ENCODE results near the gene GPR78.

Gene GPR78

DNA sequence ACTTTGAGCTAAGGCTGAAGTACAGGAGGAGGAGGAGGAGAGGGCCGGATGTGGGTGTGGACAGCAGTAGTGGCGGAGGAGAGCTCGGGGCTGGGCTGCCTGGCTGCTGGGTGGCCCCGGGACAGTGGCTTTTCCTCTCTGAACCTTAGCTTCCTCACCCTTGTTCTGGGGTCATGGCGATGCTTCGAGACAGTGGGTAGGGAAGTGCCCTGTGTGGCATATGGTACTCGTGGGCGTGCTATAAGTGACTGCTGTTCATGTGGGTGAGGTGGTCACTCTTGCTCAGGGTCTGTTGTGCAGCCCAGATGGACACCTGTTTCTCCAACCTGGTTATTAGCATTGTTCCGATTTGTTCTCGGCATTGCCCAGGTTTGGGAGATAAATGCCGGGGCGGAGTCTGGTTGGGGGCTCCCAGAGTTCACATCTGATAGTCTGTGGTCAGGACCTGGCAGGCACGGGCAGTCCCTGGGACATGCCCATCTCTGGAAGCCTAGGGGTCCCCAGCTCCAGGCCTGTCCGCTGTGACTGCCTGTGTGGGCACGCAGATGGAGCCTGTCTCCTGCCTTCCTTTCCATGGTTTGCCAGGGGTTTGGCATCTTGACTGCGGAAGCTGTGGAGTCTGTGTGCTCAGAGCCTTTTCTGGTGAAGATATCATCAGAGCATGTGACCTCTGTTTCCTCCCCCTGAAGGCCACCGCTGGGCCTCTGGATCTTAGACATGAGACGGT, 7.4 kb downstream of the GPR78 start:
- DNase-seq = no peak

DNA sequence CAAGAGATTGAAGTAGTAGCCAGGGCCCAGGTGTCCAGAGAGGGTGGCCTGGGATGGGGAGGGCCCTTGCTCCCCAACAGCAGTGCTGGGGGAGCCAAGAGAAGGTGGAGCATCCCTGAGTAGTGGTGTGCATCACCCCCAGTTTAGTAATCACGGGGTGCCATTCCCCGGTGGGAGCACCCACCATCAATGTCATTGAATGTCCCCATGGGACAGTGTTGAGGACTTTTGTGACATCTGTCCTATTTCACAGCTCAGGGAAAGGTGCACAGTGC, 7.9 kb downstream of the GPR78 start:
- no peak for DNase-seq

DNA sequence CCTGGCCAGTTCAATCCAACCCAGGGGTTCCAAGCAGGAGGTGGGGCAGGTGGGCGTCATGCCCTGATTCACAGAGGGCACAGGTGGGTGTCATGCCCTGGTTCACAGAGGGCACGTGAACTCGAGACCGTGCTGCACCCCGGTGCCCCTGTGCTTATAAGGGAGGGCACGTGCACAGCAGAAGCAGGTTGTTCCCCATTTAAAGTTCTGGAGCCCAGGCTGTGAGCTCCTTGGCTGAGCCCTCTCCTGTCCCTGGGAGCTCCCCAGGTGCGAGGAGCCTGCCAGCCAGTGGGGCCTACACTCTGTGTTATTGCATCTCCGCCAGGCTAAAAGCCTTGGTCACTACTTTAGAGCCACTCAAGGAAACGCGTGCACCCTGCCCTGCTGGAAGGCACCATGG, 9.1 kb downstream of the GPR78 start:
- DNase-seq = no peak

DNA sequence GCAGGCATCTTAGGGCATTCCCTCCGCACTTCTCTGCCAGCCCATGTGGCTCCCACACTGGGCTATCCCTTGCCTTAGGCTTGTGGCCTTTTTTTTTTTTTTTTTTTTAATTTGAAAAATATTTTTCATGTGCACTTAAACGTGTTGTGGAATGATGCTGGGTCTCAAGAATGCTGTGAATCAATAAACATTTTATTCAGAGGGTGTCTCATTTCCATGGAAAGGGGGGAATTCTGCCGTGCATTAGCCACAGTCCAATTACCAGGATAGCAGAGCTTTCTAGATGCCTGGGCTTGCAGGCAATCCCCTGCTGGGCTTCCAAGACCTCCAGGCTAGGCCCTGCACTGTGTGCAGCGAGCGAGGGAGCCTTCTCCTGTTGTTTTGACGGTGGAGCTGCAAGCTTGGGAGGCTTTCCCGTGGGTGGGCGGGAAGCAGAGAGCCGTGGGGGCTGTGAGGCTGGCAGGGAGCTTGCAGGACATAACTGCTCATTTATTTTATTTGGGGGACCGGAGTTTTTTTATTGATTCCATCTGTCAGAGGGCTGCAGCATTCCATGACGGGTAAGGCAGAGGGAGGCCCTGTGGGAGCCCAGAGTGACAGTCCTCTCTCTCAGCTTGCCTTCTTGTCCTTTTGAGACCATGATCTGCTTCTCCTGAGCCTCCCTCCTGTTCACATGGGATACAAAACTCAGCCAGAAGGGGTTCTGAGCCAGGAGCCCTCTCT, 9.8 kb downstream of the GPR78 start:
- DNase-seq = no peak

DNA sequence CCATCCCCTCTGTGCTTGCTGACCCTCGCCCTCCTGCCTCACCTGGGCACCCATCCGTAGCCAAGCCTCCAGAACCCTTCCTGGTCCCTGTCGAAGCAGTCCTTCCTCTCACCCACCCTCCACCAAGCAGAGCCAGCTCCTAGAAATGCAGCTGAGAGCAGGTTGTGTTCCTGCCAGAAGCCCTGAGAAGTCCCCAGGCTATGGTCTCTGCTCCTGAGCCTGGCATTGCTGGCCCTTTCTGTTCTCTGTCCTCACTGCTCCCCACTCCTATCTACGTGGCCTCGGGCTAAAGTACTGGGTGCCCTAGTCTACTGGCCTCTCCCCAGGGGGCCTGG, 10.3 kb downstream of the GPR78 start:
- DNase-seq = no peak

DNA sequence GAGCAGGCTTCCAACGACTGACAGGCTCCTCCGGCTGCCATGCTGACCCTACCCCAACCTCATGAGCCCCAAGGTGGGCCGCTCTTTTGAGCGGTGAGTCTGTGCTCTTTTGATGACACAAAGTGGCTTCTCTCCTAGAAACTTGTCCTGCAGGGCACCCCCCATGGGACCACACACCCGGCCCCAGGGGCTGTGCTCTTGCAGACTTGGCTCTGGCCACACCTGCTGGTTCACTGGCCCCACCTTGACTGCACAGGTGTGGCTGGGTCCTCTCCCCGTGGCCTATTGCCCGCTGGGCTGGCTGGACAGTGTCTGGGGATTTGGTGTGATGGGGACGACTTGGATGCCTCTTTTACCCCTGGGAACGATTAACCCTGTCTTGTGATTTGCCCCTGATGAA, 10.9 kb downstream of the GPR78 start:
- DNase-seq = no peak

DNA sequence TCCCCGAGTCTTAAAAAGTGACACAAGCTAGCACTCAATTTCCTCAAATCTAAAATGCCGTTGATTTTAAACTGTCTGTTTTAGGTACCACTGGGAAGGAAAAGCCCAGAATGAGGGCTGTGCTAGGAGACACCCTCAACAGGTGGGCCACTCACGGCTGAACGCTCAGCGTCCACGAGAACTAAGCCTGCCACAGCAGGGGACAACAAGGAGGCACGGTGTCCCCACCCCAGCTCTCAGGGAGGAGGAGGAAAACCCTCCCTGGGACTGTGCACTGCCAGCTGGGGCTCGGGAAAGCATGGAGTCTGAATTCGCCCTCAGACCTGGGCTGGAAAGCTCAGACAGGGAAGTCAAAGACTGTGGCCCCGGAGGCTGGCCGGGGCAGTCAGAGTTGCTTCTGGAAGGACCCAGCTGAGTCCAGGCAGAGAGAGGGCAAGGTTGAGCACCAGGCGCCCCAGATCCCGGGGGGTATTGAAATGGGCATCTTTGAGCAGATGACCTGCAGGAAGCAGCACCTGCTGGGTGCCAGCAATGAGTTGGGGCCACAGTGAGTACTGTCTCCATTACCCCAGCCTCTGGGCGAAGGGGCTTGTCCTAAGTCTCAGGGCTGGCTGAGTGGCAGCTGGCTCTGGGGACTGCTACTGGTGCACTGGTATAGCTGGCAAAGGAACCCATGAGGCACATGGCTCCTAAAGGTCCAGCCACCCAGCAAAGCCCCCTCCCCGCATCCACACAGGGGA, 11.6 kb downstream of the GPR78 start:
- DNase-seq = no peak

DNA sequence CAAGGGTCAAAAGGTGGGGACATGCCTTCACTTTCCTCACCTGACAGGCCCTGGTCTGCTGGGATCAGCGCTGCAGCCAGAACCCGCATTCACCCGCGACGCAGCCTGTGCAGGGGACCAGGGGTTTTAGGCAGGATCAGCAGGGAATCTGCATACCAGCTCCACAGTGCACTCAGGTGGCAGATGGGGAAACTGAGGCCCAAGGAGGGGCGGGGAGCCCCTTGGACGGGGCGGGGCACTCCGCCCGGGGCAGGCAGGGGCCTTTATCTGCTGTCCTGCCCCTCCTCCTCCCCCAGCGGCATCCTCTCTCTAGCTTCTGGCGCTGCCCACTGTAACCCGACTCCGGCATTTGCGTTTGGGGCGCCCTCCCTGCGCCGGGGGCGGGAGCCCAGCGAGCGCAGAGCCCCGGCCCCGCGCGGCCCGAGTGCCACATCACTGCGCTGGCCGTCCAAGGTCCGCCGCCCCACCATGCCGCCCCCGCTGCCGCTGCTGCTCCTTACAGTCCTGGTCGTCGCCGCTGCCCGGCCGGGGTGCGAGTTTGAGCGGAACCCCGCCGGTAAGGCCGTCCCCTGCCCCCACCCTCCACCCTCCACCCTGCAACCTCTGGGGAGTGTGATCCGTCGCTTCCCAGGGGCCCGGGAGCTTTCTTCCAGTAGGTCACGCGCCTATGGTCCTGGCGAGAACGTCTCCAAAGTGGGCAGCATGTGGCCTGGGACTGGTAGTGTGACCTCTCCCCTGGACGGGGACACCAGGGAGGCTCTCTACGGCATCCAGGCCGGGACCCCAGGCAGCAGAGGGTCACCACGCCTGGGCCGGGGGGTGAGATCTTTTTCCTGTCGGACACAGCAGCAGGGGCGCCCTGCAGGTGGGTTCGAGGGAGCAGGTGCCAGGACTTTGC, 12.4 kb downstream of the GPR78 start, which contains the start of gene CPZ:
Gene CPZ, plus strand, starts transcription at position 400 of the 898 bp plus-strand sequence. Its CDS starts 69 bp downstream, at position 469.
- DNase-seq = no peak

DNA sequence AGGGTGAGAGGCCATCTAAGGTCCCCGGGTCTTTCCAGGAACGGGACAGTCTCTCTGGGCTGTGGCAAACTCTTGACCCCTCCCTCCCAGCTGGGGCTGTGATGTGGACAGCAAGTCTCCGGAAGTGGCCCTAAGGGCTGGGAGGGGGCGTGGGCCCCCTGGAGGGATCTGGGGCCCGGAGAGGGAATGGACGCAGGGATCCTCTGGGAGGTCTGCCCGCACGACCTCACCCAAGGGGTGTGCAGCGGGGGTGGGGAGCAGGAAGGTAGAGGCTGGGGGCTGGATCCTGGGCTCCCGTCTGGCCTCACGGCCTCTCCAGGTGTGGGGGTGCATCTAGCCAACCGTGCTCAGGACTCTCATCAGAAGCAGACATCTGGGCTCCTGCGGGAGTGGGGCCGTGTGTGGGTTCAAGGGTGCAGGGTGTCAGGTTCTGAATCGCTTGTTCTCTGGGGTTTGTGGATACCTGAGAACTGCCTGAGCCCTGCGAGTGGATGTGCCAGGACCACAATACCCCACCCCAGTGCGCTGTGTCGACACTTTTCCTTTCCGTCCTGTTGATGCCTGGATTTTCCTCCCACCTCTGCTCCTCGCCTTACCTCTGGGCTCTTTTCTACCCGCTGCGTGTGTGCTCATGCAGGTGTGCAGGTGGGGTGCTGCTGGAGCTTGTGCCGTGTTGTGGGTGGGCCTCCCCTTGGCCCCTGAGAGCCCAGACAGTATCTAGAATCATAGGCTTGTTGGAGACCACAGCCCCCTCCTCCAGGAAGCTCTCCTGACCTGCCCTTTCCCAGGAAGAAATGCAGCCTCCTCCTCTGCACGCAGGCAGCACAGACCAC, 13.3 kb downstream of the GPR78 start:
- DNase-seq = no peak

DNA sequence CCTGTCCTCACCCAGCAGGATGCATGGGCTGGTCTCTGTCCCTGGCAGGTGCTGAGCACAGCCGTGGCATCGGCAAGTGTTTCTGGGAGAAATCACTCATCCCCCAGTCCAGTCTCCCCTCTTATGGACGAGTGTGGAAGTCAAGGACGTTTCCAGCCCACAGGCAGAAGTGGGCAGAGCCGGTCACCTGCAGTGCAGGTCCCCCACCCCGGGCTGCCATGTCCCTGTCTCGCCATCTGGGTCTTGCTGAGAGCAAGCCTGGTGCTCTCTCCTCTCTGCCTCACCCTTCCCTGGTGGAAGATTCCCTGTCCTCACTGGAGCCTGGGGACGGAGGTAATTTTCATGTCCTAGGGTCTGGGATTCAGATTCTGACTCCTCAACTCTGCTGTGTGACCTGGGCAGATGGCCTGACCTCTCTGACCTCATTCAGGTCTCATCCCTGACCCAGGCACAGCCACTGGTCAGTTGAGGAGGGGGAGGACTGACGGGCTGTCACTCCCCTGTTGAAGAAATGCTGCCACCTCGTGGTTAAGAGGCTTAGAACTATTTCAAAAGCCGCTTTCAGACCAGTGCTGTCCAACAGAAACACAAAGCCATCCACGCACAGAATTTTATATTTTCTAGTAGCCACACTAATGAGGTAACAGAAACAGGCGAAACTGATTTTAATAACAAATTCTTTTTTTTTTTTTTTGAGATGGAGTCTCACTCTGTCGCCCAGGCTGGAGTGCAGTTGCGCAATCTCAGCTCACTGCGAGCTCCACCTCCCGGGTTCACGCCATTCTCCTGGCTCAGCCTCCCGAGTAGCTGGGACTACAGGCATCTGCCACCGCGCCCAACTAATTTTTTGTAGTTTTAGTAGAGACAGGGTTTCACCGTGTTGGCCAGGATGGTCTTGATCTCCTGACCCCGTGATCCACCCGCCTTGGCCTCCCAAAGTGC, 14.2 kb downstream of the GPR78 start:
- no peak for DNase-seq

DNA sequence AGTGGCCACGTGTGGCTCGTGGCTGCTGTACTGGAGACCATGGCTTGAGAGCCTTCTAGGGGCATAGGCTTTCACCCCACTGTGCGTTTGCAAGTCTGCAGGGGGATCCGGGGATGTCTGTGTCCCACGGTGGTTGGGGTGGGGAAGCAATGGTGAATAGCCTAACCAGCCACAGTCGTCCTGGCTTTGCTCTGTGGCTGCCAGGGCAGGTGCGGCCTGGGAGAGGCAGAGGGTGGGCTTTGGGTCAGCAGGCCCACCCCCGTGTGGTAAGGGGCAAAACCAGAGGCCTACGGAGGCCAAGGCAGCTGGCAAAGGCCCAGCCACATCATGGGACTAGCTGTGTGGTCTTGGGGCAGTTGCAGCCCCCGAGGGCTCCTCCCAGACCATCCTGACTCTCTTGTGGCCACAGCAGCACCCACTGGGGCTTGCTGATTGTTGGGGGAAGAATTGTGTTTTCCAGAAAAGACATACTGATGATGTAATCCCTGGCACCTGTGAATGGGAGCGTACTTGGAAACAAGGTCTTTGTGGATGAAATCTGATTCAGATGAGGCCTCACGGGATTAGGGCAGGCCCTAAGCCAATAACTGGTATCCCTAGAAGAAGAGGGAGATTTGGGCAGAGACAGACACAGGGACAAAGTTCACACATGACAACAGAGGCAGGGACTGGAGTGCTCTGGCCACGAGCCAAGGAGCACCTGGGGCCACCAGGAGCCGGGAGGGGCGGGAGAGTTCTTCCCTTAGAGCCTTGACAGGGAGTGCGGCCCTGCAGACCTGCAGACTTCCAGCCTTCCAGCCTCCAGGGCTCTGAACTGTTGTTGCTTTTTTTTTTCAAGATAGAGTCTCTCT, 15.3 kb downstream of the GPR78 start:
- no peak for DNase-seq

DNA sequence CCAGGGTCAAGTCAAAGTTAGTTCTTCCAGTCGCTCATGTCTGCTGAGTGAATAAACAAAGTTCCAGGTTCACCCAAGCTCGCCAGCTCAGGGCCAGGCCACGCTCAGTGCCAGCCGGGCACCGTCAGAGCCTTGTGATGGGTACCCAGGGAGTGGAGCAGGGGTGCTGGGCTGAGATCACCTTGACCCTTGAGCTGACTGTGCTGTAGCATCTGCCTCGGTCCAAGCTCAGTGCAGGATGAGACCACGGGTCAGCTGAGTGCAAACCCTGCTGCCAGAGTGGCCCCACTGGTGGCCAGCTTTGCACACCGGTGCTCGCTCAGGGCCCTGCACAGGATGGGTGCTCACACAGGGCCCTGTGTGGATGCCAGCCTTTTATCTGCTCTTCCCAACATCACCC, 16.7 kb downstream of the GPR78 start:
- no peak for DNase-seq

DNA sequence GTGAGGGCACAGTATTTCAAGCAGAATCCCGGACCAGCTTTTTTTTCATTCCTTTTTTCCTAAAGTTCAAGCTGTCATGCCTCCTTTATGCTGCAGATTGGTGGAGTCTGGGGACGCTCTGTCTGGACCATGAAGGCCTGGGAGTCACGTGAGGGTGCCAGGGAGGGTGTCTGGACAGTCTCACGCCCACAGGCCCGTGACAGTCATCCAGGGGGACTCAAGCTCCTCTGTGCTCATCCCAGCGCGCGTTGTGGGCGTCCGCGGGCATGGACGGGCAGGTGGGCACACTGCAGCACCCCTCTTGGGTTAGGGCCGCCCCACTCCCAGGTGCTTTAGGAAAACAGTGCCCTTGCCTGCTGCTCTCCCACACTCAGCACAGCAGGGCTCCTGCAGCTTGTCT, 17.1 kb downstream of the GPR78 start:
- no peak for DNase-seq

DNA sequence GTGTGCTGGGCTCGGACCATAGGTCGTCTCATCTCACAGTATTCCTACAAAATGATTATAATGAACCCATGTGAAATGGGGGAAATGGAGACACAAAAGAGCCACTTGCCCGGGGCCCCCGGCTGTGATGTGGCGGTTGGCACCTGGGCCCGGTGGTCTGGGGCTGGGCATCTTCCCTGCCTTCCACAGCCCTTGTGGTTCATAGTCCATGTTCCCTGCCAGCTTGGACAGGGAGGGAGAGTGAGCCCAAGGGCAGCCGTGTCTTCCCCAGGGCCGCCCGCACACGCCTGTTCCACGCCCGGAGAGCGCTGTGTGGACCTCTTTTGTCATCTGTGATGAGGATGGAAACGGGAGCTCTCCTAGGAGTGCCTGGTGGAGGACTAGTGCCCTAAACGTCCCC, 17.6 kb downstream of the GPR78 start:
- DNase-seq = no peak

DNA sequence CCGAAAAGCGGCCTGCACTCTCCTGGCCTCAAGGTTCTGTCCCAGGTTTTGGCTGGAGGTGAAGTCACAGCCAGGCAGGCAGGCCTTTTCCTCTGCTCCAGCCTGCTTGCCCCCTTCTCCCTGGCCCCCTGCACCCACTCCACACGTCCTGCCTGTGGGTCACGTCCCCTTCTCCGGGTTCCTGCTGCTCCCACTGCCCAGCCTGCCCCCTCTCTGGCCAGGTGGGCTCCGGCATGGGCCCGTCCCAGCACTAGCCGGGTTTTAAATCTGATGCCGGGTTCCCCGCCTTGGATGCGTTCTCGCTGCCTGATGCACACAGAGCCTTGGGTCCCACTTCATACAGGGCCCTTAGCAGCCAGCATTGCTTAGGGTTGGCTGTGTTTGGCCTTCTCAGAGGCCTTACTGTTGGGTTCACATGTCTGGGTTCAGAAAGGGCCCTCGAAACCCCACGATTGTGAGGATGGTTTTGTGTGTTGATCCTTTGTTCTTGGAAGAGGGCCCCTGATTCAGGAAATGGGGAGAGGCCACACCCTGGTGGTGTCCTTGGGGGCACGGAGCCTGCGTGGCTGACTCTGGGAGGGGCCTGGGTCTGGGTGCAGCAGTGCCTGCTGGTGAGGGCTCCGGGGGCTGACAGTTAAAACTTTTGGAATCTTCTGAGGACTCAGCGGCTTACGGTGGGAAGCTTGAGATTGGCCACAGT, 18.3 kb downstream of the GPR78 start:
- DNase-seq = no peak

DNA sequence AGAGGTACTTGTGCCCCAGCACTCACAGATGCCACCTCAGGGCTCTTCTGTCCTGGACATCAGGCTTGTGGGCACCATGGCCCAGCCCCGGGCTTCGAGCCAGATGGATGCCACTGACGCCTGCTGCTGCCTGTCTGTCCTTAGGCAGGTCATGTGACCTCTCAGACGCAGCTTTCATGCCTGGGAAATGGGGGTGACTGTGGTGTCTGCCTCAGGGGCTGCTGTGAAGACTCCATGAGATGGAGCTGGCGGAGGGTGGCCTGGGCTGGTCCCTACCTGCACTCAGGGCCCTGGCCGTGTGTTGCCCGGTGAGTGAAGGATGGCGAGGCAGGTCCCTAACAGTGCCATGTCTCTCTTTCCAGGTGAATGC, 18.9 kb downstream of the GPR78 start:
- DNase-seq = no peak

DNA sequence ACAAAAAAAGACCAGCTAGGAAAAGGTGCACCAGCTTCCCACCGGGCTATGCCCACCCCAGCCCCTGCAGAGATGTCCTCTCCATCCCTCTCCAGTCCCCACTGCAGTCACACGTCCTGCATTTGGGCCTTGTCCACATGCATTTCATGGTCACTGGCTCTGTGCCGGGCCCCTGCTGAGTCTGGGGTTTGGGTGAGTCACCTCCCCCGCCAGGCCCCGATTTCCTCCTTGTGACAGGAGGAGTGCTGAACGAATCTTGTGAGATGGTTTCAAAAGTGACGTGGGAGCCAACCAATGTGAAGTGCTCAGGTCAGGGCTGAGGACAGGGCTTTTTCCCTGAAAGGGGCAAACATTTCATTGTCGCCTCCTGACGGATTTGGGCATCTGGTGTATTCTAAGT, 19.5 kb downstream of the GPR78 start:
- DNase-seq = no peak

DNA sequence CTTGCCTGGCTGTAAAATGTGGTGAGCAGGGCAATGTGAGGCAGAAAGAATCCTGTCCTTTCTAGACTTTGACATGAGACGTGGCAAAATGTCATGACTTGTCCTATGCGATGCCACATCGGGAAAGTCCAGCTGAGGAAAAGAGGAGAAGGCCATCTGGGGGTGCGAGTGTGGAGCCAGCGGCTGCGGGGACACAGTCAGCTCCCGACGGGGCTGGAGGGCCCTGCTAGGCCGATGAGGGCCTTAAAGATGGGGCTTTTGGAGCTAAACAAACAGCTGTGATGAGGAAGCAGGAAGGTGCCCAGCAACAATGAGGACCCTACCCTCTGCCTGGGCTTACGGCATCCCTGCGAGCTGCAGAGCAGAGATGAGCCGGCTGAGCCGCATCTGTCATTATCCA, 20.1 kb downstream of the GPR78 start:
- DNase-seq = no peak

DNA sequence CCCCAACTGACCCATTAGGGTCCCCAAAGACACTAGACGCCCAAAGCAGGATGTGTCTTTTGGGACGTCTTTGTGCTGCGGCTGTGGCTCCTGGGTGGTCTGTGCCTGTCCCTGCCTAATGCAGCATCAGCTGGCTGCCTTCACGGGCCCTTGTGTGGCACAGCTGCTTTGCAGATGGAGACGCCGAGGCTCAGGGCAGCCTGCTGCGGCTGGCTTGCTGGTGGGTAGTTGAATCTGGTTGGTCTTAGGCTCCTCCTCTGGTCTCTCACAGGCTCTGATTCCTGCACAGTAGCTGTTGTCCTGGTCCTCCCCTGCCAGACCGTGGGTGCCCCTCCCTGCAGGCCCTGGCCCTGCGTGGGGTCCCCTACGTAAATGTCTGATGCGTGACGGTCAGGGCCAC, 20.5 kb downstream of the GPR78 start:
- DNase-seq = no peak

DNA sequence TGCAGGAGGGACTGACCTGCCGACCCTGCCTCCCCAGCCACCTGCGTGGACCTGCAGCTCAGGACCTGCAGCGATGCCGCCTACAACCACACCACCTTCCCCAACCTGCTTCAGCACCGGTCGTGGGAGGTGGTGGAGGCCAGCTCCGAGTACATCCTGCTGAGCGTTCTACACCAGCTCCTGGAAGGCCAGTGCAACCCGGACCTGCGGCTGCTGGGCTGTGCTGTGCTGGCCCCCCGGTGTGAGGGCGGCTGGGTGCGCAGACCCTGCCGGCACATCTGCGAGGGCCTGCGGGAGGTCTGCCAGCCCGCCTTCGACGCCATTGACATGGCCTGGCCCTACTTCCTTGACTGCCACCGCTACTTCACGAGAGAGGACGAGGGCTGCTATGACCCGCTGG, 20.9 kb downstream of the GPR78 start:
- DNase-seq = no peak

Data from activated effector memory CD4-positive, alpha-beta T cell treated with anti-CD3 and anti-CD28 coated beads, Interleukin-2, amount 50 U/mL, for 16 hours (primary cell).